Metanephros (tissue), 1 donor: Measurements from ENCODE around the gene TAF7. TPM values are rescaled to one million over a fixed set of nuclear protein-coding genes. Genes with fewer than 3 reads are reported as not detected.

Experiments
- total RNA-seq: library from RNA; depleted of rRNA; stranded (reverse); fragments of >200 nt; gene quantifications from one replicate; pipeline ENCODE4 v1.2.3, GENCODE V29; 2014

TAF7 gene
- 76.2 TPM for total RNA-seq

GRCh38 chr5:141320225-141321169 is at the start of gene TAF7:
TSS of gene TAF7 (minus strand) at chr5:141320784. CDS start at chr5:141320044, 740 bp downstream.

DNA sequence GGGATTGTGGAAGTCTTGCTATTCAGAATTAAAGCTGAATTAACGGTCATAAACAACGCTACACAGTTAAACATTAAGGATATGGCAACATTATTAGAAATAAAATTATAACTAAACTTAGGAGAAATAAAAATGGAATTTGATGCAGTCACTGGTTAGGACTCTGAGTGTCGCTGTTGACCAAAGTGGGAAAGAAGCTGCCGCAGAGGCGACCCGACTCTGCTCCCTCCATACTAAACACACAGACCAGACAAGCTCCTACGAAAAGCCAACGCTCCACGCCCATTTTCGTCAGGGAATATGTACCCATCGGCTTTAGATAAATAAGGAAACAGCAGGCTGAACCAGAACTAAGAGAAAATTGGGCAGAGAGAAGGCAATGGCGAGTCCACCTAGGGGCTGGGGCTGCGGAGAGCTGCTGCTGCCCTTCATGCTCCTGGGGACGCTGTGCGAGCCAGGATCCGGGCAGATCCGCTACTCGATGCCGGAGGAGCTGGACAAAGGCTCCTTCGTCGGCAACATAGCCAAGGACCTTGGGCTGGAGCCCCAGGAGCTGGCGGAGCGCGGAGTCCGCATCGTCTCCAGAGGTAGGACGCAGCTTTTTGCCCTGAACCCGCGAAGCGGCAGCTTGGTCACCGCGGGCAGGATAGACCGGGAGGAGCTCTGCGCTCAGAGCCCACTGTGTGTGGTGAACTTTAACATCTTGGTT is 43.5 kb upstream of the TAF7 start, which contains the start of gene PCDHGA5:
Gene PCDHGA5 (plus strand): TSS at position 211 of the 709 bp plus-strand sequence. CDS start 169 bp downstream, at position 380.

GRCh38 chr5:141359790-141360426 is 39.3 kb upstream of the TAF7 start, which contains the start of gene PCDHGB2:
TSS of gene PCDHGB2 (plus strand) at chr5:141359994. CDS start at chr5:141360136, 142 bp downstream.

DNA sequence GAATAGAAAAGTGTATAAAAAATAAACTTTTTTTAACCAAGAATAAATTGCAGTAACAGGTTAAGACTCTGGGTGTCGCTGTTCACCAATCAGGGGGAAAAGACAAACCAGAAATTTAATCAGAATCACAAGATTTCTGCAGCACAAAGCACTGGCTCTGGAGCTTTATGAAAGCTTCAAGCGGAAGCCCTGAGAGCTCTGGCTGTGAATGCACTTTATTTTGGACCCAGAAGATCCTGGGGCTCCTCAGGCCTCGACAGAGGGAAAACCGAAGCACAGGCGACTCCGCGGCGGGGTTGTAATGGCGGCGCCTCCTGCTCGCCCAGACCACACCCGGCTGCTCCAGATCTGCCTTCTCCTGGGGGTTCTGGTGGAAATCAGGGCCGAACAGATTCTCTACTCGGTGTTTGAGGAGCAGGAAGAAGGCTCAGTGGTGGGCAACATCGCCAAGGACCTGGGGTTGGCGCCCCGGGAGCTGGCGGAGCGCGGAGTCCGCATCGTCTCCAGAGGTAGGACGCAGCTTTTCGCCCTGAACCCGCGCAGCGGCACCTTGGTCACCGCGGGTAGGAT is 34.4 kb upstream of the TAF7 start, which contains the start of gene PCDHGA4:
Gene PCDHGA4 (plus strand): TSS at position 122 of the 570 bp plus-strand sequence. CDS start 87 bp downstream, at position 209.

DNA sequence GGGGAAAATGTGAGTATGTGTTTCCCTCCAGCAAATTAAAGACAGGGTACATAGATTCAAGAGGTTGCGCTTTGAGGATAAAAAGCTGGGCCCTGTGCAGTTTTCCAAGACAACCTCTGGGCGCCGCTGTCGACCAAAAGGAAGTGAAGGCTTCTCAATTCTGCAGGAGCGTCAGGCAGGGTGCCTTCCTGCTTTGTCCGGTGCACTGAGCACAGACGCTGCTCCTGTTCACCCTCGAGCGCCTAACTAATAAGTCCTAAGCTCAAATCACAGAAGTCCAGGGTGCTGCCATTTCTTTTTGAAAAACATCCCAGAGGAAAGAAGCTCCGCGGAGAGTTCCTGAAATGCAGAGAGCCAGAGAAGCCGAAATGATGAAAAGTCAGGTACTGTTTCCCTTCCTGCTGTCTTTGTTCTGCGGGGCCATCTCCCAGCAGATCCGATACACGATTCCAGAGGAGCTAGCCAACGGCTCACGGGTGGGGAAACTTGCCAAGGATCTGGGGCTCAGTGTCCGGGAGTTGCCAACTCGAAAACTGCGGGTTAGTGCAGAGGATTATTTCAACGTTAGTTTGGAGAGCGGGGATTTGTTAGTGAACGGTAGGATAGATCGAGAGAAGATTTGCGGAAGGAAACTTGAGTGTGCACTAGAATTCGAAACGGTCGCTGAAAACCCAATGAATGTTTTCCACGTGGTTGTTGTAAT is 29.5 kb upstream of the TAF7 start, which contains the start of gene PCDHGB1:
Gene PCDHGB1 (plus strand): TSS at position 183 of the 703 bp plus-strand sequence. CDS start 162 bp downstream, at position 345.

DNA sequence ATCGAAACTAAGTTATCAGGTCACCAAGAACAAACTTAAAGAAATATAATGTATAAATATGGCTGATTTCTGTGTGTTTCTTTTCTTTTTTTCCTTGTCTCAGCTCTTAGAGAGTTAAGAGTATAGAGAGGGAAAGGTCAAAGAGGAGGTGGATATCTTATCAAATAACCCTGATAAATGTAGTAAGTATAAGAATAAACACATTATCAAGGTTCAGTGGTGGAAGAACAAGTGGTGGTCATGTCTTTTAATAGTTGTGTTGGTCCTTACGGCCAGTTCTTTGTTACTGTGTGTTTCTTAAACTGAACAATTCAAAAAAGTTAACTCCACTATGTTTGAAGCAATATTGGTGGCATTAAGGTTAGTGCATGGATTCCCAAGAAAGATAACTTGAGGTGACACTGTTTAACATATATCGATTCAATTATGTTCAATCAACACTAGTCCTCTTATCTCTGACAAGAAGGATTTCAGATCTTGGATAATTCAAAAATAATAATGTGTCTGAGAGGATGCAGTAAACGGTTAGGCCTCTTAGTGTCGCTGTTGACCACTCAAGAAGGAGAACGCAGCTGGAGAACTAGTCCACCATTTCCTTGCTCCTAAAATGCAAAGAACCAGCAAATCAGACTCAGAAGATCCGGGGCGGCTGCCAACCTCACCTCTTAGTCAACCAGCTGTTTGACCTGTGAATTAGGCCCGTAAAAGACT is 22.8 kb upstream of the TAF7 start, which contains the start of gene PCDHGA3:
Gene PCDHGA3 (plus strand): TSS at position 588 of the 711 bp plus-strand sequence. CDS start 205 bp downstream, outside the sequence.

GRCh38 chr5:141338538-141339306 is 18.1 kb upstream of the TAF7 start, which contains the start of gene PCDHGA2:
TSS of gene PCDHGA2 (plus strand) at chr5:141338760.

GRCh38 chr5:141330299-141331080 is 9.9 kb upstream of the TAF7 start, which contains the start of gene PCDHGA1:
TSS of gene PCDHGA1 (plus strand) at chr5:141330514.

DNA sequence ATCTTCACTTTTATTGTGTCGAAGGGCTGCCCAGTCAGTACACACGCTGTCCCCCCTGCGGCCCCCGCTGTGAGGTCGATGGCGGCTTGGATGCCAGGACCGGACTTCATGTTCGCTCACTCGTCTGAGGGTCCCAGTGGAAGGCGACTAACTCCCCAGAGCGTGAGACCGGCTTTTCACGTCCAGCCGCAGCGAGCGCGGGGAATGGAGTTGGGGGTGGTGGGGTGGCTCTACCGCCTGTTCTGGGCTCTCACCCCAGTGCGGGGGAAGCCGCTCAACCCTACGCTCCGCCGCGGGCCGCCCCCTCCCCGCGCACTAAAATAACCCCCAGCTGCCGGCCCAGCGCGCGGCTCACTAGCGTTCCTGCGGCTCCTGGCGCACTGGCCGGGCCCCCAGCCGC is 16.8 kb downstream of the TAF7 start, which contains the start of gene SLC25A2:
Gene SLC25A2 (minus strand): TSS at position 294 of the 400 bp plus-strand sequence. CDS start 184 bp downstream, at position 110.

Other genes starting within 250 kb of the TAF7 start
- 6.2 TPM for gene PCDHB2, start 226.2 kb downstream of the TAF7 start, total RNA-seq
- gene PCDHB3, start 220.3 kb downstream of the TAF7 start, total RNA-seq = 5.3 TPM
- 3.8 TPM for gene PCDHB4, start 199.0 kb downstream of the TAF7 start, total RNA-seq
- 13.4 TPM for gene PCDHB5, start 185.6 kb downstream of the TAF7 start, total RNA-seq
- 2.2 TPM for gene PCDHB6, start 170.7 kb downstream of the TAF7 start, total RNA-seq
- gene PCDHB7, start 148.1 kb downstream of the TAF7 start, total RNA-seq = 4.4 TPM
- 2.6 TPM for gene PCDHB8, start 143.0 kb downstream of the TAF7 start, total RNA-seq
- gene PCDHB16, start 138.4 kb downstream of the TAF7 start, total RNA-seq = 7.8 TPM
- gene PCDHB9, start 133.6 kb downstream of the TAF7 start, total RNA-seq = 3.3 TPM
- gene PCDHB10, start 128.4 kb downstream of the TAF7 start, total RNA-seq = 6.2 TPM
- gene PCDHB11, start 121.2 kb downstream of the TAF7 start, total RNA-seq = 8.5 TPM
- gene PCDHB12, start 112.1 kb downstream of the TAF7 start, total RNA-seq = 9.3 TPM
- 7.9 TPM for gene PCDHB13, start 106.9 kb downstream of the TAF7 start, total RNA-seq
- 8.6 TPM for gene PCDHB14, start 97.4 kb downstream of the TAF7 start, total RNA-seq
- 11.0 TPM for gene PCDHB15, start 75.4 kb downstream of the TAF7 start, total RNA-seq
- 0.35 TPM for gene SLC25A2, start 16.7 kb downstream of the TAF7 start, total RNA-seq
- gene PCDHGA1, start 9.7 kb upstream of the TAF7 start, total RNA-seq = 1.1 TPM
- 10.2 TPM for gene PCDHGA2, start 18.0 kb upstream of the TAF7 start, total RNA-seq
- gene PCDHGA3, start 23.0 kb upstream of the TAF7 start, total RNA-seq = 4.8 TPM
- 6.0 TPM for gene PCDHGB1, start 29.3 kb upstream of the TAF7 start, total RNA-seq
- gene PCDHGA4, start 34.2 kb upstream of the TAF7 start, total RNA-seq = 6.4 TPM
- gene PCDHGB2, start 39.2 kb upstream of the TAF7 start, total RNA-seq = 8.8 TPM
- gene PCDHGA5, start 43.4 kb upstream of the TAF7 start, total RNA-seq = 8.7 TPM
- 7.1 TPM for gene PCDHGB3, start 49.5 kb upstream of the TAF7 start, total RNA-seq
- gene PCDHGA6, start 53.1 kb upstream of the TAF7 start, total RNA-seq = 10.3 TPM
- gene PCDHGA7, start 62.0 kb upstream of the TAF7 start, total RNA-seq = 8.0 TPM
- gene PCDHGB4, start 66.9 kb upstream of the TAF7 start, total RNA-seq = 14.1 TPM
- 6.2 TPM for gene PCDHGA8, start 71.8 kb upstream of the TAF7 start, total RNA-seq
- gene PCDHGB5, start 77.2 kb upstream of the TAF7 start, total RNA-seq = 14.1 TPM
- gene PCDHGA9, start 82.0 kb upstream of the TAF7 start, total RNA-seq = 9.8 TPM
- gene PCDHGB6, start 87.2 kb upstream of the TAF7 start, total RNA-seq = 12.3 TPM
- gene PCDHGA10, start 92.2 kb upstream of the TAF7 start, total RNA-seq = 9.1 TPM
- gene PCDHGB7, start 96.9 kb upstream of the TAF7 start, total RNA-seq = 15.8 TPM
- gene PCDHGA11, start 100.3 kb upstream of the TAF7 start, total RNA-seq = 10.0 TPM
- gene PCDHGA12, start 109.7 kb upstream of the TAF7 start, total RNA-seq = 10.0 TPM
- 71.1 TPM for gene PCDHGC3, start 155.2 kb upstream of the TAF7 start, total RNA-seq
- 9.6 TPM for gene PCDHGC4, start 164.2 kb upstream of the TAF7 start, total RNA-seq
- gene PCDHGC5, start 168.3 kb upstream of the TAF7 start, total RNA-seq = 4.8 TPM